Articular chondrocyte of knee joint (primary cell): ENCODE data around the gene CFAP45. TPM values are rescaled to one million over a fixed set of nuclear protein-coding genes. Genes with fewer than 3 reads are reported as not detected.

Experiments used
- small RNA-seq: library from RNA; depleted of rRNA; stranded (forward); fragments of <200 nt; gene quantifications from one replicate; pipeline ENCODE3, GENCODE V24; 2012
- total RNA-seq: library from RNA; depleted of rRNA; stranded (reverse); fragments of >200 nt; gene quantifications from 2 replicates; pipeline ENCODE4 v1.2.3, GENCODE V29; 2012

The CFAP45 gene
- total RNA-seq: 0.65 and 1.1 TPM in 2 replicates

DNA sequence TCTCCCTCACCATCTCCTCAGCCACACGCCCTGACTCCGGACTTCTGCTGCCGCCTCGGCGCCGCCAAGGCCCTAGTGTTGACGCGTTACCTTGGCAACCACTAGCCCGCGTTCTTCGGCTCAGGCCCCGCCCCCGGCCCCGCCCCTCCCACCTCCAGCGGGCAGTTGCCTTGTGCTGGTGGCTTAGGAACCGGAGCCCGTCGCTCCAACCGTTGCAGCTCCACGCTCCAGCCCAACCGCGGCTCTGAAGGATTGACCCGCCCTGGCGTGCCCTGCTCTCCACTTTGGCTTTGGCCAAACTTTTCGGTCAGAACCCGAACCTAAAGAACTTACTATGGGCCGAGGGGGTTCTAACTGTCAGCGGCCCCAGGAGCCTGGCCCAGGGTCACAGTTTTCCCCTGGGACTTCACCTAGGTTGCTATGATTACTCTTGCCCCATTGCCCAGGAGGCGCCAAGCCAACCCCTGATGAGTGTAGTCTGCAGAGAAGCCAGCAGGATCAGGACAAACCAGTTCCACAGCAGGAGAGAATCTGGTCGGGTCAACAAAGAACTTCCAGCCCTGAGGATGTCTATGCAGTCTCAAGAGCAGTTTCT lies at the start of gene CFAP45:
CFAP45 (minus strand) TSS at position 80 of the 595 bp plus-strand sequence; CDS start at position 13, 67 bp downstream.

DNA sequence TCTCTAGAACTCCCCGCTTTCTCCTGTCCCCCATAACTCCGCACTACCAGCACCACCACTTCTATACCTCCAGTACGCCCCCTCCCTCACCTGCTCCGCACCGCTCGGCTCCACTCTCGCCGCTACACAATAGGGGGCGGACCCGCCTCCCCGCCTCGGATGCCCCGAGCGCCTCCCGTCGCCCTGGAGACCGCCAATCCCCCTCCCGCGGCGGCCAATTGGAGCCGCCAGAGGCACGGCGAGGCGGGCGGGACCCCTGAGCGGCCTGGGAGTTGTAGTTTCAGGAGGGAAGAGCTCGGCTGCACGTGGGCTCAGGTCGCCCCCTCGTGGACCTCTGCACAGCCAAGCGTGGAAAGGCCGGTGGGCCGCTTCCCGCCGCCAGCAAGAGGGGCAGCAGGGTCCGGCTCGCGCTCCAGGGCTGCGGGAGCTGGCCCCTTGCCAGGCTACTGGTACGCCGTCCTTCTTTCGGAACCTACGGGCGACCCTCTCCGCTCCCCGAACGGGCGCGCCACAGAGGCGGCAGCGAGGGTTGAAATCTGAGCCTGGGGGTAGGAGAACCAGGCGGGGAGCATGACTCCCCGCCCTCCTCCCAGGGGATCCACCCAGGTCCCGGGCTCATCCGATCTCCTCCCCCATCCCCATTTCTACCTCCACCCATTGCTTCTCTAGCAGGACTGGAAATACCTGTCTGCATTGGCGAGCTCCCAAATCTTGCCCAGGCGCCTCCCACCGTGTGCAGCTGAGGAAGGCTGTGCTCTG lies 45.7 kb upstream of the CFAP45 start, which contains the start of gene IGSF9:
IGSF9 (minus strand) TSS at position 131 of the 759 bp plus-strand sequence. CDS start 2,159 bp downstream, outside the sequence.

GRCh38 chr1:159924791-159925718 lies 25.1 kb upstream of the CFAP45 start, which contains the start of gene TAGLN2:
Gene TAGLN2, minus strand, starts transcription at chr1:159925507. Its CDS starts 4,998 bp downstream, at chr1:159920509.

GRCh38 chr1:159862557-159862956 lies 37.4 kb downstream of the CFAP45 start, which contains the start of gene VSIG8:
Gene VSIG8, minus strand, starts transcription at chr1:159862657. Its CDS starts 136 bp downstream, at chr1:159862521.

DNA sequence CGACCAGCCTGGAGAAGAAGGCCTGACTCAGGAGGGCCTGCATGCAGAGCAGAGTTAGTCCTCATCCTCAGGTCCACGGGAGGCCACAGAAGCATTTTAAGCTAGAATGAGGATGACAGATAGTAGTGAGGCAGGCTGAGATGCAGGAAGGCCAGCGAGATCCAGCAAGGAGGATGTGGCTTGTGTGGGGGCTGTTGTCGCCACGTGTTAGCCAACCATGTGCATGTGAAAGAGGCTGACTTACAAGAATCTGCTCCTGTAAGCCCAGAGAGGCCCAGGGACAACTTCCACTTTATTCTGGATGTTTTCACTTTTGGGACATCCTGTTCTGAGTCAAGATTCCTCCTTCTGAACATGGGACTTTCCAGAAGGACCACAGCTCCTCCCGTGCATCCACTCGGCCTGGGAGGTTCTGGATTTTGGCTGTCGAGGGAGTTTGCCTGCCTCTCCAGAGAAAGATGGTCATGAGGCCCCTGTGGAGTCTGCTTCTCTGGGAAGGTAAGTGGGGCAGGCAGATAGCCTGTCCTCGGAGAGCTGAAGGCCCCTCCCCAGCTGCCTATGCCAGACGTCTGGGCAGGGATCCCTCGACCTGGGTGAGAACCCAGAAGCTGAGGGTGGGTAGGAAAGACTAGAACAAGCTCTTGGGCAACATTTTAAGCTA lies 73.4 kb downstream of the CFAP45 start, which contains the start of gene SLAMF8:
SLAMF8 (plus strand) TSS at position 433 of the 661 bp plus-strand sequence; CDS start at position 459, 26 bp downstream.

Small RNA genes within 50 kb of the gene (small RNA-seq; reads per million reads assigned to genes)
- gene MIR4259 (not detected), gene RF00570 (not detected)

Other genes starting within 250 kb of the CFAP45 start
- gene CRP, start 185.6 kb downstream of the CFAP45 start, total RNA-seq: not detected in 2 replicates
- 6.8 and 9.8 TPM in 2 replicates for gene DUSP23, start 119.2 kb downstream of the CFAP45 start, total RNA-seq
- not detected in 2 replicates for gene FCRL6, start 97.8 kb downstream of the CFAP45 start, total RNA-seq
- gene SLAMF8, start 73.3 kb downstream of the CFAP45 start, total RNA-seq: 0.11 TPM in 1 of 2 replicates, not detected in the other
- not detected in 2 replicates for gene VSIG8, start 37.5 kb downstream of the CFAP45 start, total RNA-seq
- 261 and 286 TPM in 2 replicates for gene TAGLN2, start 25.3 kb upstream of the CFAP45 start, total RNA-seq
- not detected in 2 replicates for gene IGSF9, start 45.4 kb upstream of the CFAP45 start, total RNA-seq
- gene SLAMF9, start 54.1 kb upstream of the CFAP45 start, total RNA-seq: 0.65 and 0.86 TPM in 2 replicates
- 7.4 and 8.6 TPM in 2 replicates for gene PIGM, start 131.8 kb upstream of the CFAP45 start, total RNA-seq
- not detected in 2 replicates for gene KCNJ10, start 170.0 kb upstream of the CFAP45 start, total RNA-seq
- gene KCNJ9, start 181.4 kb upstream of the CFAP45 start, total RNA-seq: under 0.01 and 0.11 TPM in 2 replicates
- gene IGSF8, start 198.5 kb upstream of the CFAP45 start, total RNA-seq: 19.9 and 20.2 TPM in 2 replicates
- 0.22 and 0.91 TPM in 2 replicates for gene ATP1A2, start 215.6 kb upstream of the CFAP45 start, total RNA-seq